H1 (cell line): ENCODE results near the gene CRCP. TPM values are rescaled to one million over a fixed set of nuclear protein-coding genes. Genes with fewer than 3 reads are reported as not detected.

Source experiments
- CTCF ChIA-PET: fragments of 300-600 bp; sonication (Branson Sonifier 250); formaldehyde crosslinking; loops from one replicate; lab custom pipeline; 2021; ENCODE audit not compliant: partially characterized antibody; lab: Charles Lee
- POLR2A ChIA-PET: fragments of 300-600 bp; sonication (Branson Sonifier 250); formaldehyde crosslinking; loops from one replicate; lab custom pipeline; 2021; ENCODE audit warnings: inconsistent platforms; ENCODE audit not compliant: partially characterized antibody; lab: Charles Lee
- DNase-seq, 2 experiments: peaks; one replicate each; pipeline versions ENCODE4 v3.0.0 to v3.0.0-alpha.2; 2010 to 2022; ENCODE audit warnings: low spot score in 2 of 2, low read depth in 1 of 2, mixed read lengths in 1 of 2
- FAIRE-seq: peaks from 2 replicates; lab custom pipeline; 2011; peaks lifted over from hg19 to GRCh38; lab: Jason Lieb, UNC
- H2AFZ ChIP-seq: 2 replicates; pipeline ENCODE4 v1.8.1; 2012; ENCODE audit warnings: low read length, inconsistent platforms
- H2AK5ac ChIP-seq: 2 replicates; pipeline ENCODE4 v1.6.1; 2013; ENCODE audit warnings: low read depth, low read length
- H2BK120ac ChIP-seq: replicated peaks from 2 replicates; pipeline ENCODE3; 2013; ENCODE audit warnings: low read depth, low read length, inconsistent platforms
- H2BK12ac ChIP-seq: 2 replicates; pipeline ENCODE4 v1.6.1; 2013; ENCODE audit warnings: low read depth, low read length
- H2BK15ac ChIP-seq: 2 replicates; pipeline ENCODE4 v1.6.1; 2013; ENCODE audit warnings: low read length
- H2BK20ac ChIP-seq: 2 replicates; pipeline ENCODE4 v1.6.1; 2013; ENCODE audit warnings: low read length
- H2BK5ac ChIP-seq: 2 replicates; pipeline ENCODE4 v1.6.1; 2013; ENCODE audit warnings: low read depth, low read length
- H3K14ac ChIP-seq: 2 replicates; pipeline ENCODE4 v1.6.1; 2013; ENCODE audit warnings: inconsistent platforms; ENCODE audit not compliant: insufficient read length
- H3K18ac ChIP-seq: 2 replicates; pipeline ENCODE4 v1.6.1; 2013; ENCODE audit warnings: low read length; ENCODE audit errors: extremely low read depth
- H3K23ac ChIP-seq: 2 replicates; pipeline ENCODE4 v1.6.1; 2013; ENCODE audit warnings: inconsistent platforms; ENCODE audit not compliant: insufficient read length
- H3K23me2 ChIP-seq: 2 replicates; pipeline ENCODE4 v1.6.1; 2013; ENCODE audit warnings: low read depth, low read length
- H3K27ac ChIP-seq: 2 replicates; pipeline ENCODE4 v1.6.1; 2011; ENCODE audit warnings: low read depth, low read length, inconsistent platforms
- H3K27me3 ChIP-seq, 4 experiments: replicated peaks in 1 of 4; 1 replicate in 1 of 4; 2 replicates in 3 of 4; pipeline versions ENCODE4 v1.6.1 to v1.8.1; 2011 to 2013; ENCODE audit warnings: low read length in 3 of 4, mild to moderate bottlenecking in 3 of 4, inconsistent platforms in 2 of 4, mixed read lengths in 2 of 4, moderate library complexity in 1 of 4; ENCODE audit not compliant: control insufficient read depth in 3 of 4, insufficient read depth in 3 of 4; ENCODE audit errors: extremely low read depth in 1 of 4
- H3K36me3 ChIP-seq, 4 experiments: 2 replicates each; pipeline versions ENCODE4 v1.6.1 to v1.8.1; 2011 to 2013; ENCODE audit warnings: mild to moderate bottlenecking in 4 of 4, low read length in 3 of 4, moderate library complexity in 2 of 4, control low read depth in 1 of 4, inconsistent platforms in 1 of 4; ENCODE audit not compliant: insufficient read depth in 4 of 4, control insufficient read depth in 2 of 4
- H3K4ac ChIP-seq: replicated peaks from 2 replicates; pipeline ENCODE3; 2013; ENCODE audit warnings: low read length, low read depth, mixed read lengths, inconsistent platforms; ENCODE audit not compliant: insufficient read length
- H3K4me1 ChIP-seq, 4 experiments: replicated peaks in 1 of 4; 1 replicate in 1 of 4; 2 replicates in 3 of 4; pipeline versions ENCODE4 v1.6.1 to v1.8.1; 2011 to 2013; ENCODE audit warnings: low read length in 3 of 4, inconsistent platforms in 2 of 4, mixed read lengths in 1 of 4; ENCODE audit not compliant: insufficient read depth in 4 of 4, control insufficient read depth in 3 of 4
- H3K4me2 ChIP-seq, 2 experiments: 2 replicates each; pipeline versions ENCODE4 v1.6.1 to v1.8.1; 2011 to 2013; ENCODE audit warnings: low read depth in 2 of 2, low read length in 2 of 2, control low read depth in 1 of 2, inconsistent platforms in 1 of 2, mild to moderate bottlenecking in 1 of 2; ENCODE audit not compliant: insufficient read depth in 1 of 2
- H3K4me3 ChIP-seq, 4 experiments: fragments of 200-600, 300-600 bp in 1 of 4; sonication (generic), shearing (Covaris generic), sonication (Bioruptor Twin) in 1 of 4; 2 replicates each; pipeline versions ENCODE4 v1.5.1 to v1.8.1; 2011 to 2016; ENCODE audit warnings: low read length in 4 of 4, low read depth in 3 of 4, control low read depth in 2 of 4, inconsistent platforms in 2 of 4, mild to moderate bottlenecking in 2 of 4, mixed read lengths in 1 of 4, moderate library complexity in 1 of 4; ENCODE audit not compliant: insufficient read depth in 2 of 4; ENCODE audit errors: extremely low read depth in 1 of 4
- H3K56ac ChIP-seq: replicated peaks from 2 replicates; pipeline ENCODE3; 2013; ENCODE audit warnings: low read depth, mild to moderate bottlenecking, mixed read lengths, low read length, inconsistent platforms; ENCODE audit not compliant: insufficient read length
- H3K79me1 ChIP-seq: 2 replicates; pipeline ENCODE4 v1.6.1; 2013; ENCODE audit warnings: low read depth, low read length, control low read depth
- H3K79me2 ChIP-seq, 2 experiments: 2 replicates each; pipeline versions ENCODE4 v1.6.1 to v1.8.1; 2012 to 2013; ENCODE audit warnings: low read length in 2 of 2, mild to moderate bottlenecking in 2 of 2, inconsistent platforms in 1 of 2; ENCODE audit not compliant: insufficient read depth in 2 of 2, control insufficient read depth in 1 of 2
- H3K9ac ChIP-seq, 4 experiments: replicated peaks in 1 of 4; 1 replicate in 1 of 4; 2 replicates in 3 of 4; pipeline versions ENCODE4 v1.6.1 to v1.8.1; 2011 to 2013; ENCODE audit warnings: low read depth in 3 of 4, low read length in 3 of 4, control low read depth in 2 of 4, mild to moderate bottlenecking in 2 of 4, moderate library complexity in 2 of 4, inconsistent platforms in 1 of 4; ENCODE audit errors: extremely low read depth in 1 of 4
- H3K9me3 ChIP-seq, 2 experiments: 2 replicates each; pipeline versions ENCODE4 v1.6.1 to v1.8.1; 2012 to 2013; ENCODE audit warnings: mild to moderate bottlenecking in 2 of 2, moderate library complexity in 2 of 2, control low read depth in 1 of 2, inconsistent platforms in 1 of 2, low read depth in 1 of 2, low read length in 1 of 2, mixed read lengths in 1 of 2; ENCODE audit not compliant: insufficient read depth in 2 of 2
- H4K20me1 ChIP-seq, 2 experiments: replicated peaks in 1 of 2; 2 replicates each; pipeline versions ENCODE3 to v1.8.1; 2011 to 2013; ENCODE audit warnings: inconsistent platforms in 2 of 2, low read length in 2 of 2, mild to moderate bottlenecking in 1 of 2; ENCODE audit not compliant: insufficient read depth in 2 of 2, control insufficient read depth in 1 of 2
- H4K5ac ChIP-seq: 2 replicates; pipeline ENCODE4 v1.6.1; 2013; ENCODE audit warnings: low read length, low read depth, mixed read lengths, inconsistent platforms; ENCODE audit not compliant: insufficient read length
- H4K8ac ChIP-seq: 2 replicates; pipeline ENCODE4 v1.8.0; 2013; ENCODE audit warnings: mild to moderate bottlenecking, moderate library complexity, low read length, inconsistent platforms; ENCODE audit not compliant: insufficient read depth; ENCODE audit errors: extremely low read depth
- H4K91ac ChIP-seq: replicated peaks from 2 replicates; pipeline ENCODE3; 2013; ENCODE audit warnings: low read length, mixed read lengths, inconsistent platforms; ENCODE audit not compliant: insufficient read length
- EGR1 ChIP-seq: IDR thresholded peaks from 2 replicates; pipeline ENCODE4 v1.6.1; 2011; ENCODE audit warnings: low read depth, low read length, borderline replicate concordance
- MAX ChIP-seq: IDR thresholded peaks from 2 replicates; pipeline ENCODE4 v1.6.1; 2012; ENCODE audit warnings: inconsistent platforms
- PHF8 ChIP-seq: fragments of 200-600 bp; sonication (generic); conservative IDR thresholded peaks from 2 replicates; pipeline ENCODE4 v1.7.1; 2012; ENCODE audit warnings: low read depth, mild to moderate bottlenecking, inconsistent platforms, low read length, moderate library complexity
- TAF7 ChIP-seq: optimal IDR thresholded peaks from 2 replicates; pipeline ENCODE3; 2011; ENCODE audit warnings: low read depth, mild to moderate bottlenecking, inconsistent platforms, low read length, moderate library complexity, borderline replicate concordance
- WGBS, 2 experiments: shearing (Covaris generic) in 1 of 2; methylation state at CpG; one replicate each; pipeline versions ENCODE4 v1.1.6 to v1.1.7; 2013 to 2015; ENCODE audit warnings: low lambda C conversion rate in 2 of 2, mixed read lengths in 2 of 2, inconsistent platforms in 1 of 2, low coverage in 1 of 2, missing lambda C conversion rate in 1 of 2; ENCODE audit not compliant: insufficient replicate concordance in 2 of 2, insufficient coverage in 1 of 2, insufficient read length in 1 of 2; ENCODE audit errors: extremely low coverage in 1 of 2, missing lambda C conversion rate in 1 of 2; 5-methylcytosine and 5-hydroxymethylcytosine counted together
- polyA plus RNA-seq, 7 experiments: library from polyadenylated mRNA; depleted of rRNA in 3 of 7; stranded (reverse) in 5 of 7; unstranded in 2 of 7; fragments of >200 nt in 5 of 7; fragments of 200-250 nt in 2 of 7; gene quantifications; 1 replicate in 5 of 7; 2 replicates in 1 of 7; 4 replicates in 1 of 7; pipeline versions ENCODE4 v1.2.1 to v1.2.3, GENCODE V29; 2011 to 2013; ENCODE audit warnings: missing spikeins in 2 of 7, mixed read lengths in 2 of 7
- total RNA-seq: library from RNA; stranded (reverse); fragmentation: NEBNext Ultra II Directional; extraction: Animal tissue kit (Norgen Biotek cat#: 25700); gene quantifications from 2 replicates; pipeline ENCODE4 v1.2.1, GENCODE V29; 2021

The CRCP gene
- total and polyA plus RNA-seq, 2 of the 8 experiments (the other 6 are each of a cell fraction or from before 2014, with no cell fraction given): 15.0 to 29.3 TPM

GRCh38 chr7:66099232-66099550, 15.5 kb upstream of the CRCP start:
- Histone ChIP-seq H3K18ac (no peak overlapping the region), H3K36me3 (no peaks in the 10 kb centered on the region), H2AFZ (no peak overlapping the region), H3K27me3 (no peaks in the 10 kb centered on the region), H3K79me2 (no peaks in the 10 kb centered on the region), H3K9ac (no peak overlapping the region), H2AK5ac (no peak overlapping the region), H3K4ac (no peak overlapping the region), H3K79me1 (no peaks in the 10 kb centered on the region), H4K5ac (no peak overlapping the region), H3K27ac (no peak overlapping the region), H3K9me3 (no peaks in the 10 kb centered on the region), H3K56ac (no peak overlapping the region), H3K23ac (no peak overlapping the region), H2BK120ac (no peak overlapping the region), H3K23me2 (peaks cover 8% of the 10 kb centered on the region), H4K20me1 (no peaks in the 10 kb centered on the region)
- POLR2A ChIA-PET: no interaction called here
- WGBS, 2 experiments: no CpG with 5 or more reads among the region's 2 CpGs
- TF ChIP-seq MAX: no peak
- no peak for TF ChIP-seq TAF7
- TF ChIP-seq PHF8: no peak
- TF ChIP-seq EGR1: no peak
- TF ChIP-seq, all 59 proteins: peak for 0
- H2BK5ac ChIP-seq: peak overlapping the region; percentile 96
- H2BK20ac ChIP-seq: no peak overlapping the region
- no peak overlapping the region for H3K14ac ChIP-seq
- no peak overlapping the region for H3K4me3 ChIP-seq
- peaks cover 0 to 3% (median 0%) of the 10 kb centered on the region in 4 experiments; a peak in 1 of 7 replicates for H3K4me1 ChIP-seq
- no peak overlapping the region for H4K8ac ChIP-seq
- H3K4me2 ChIP-seq: peak overlapping the region; percentile 54 to 68; a peak in 1 of 4 replicates
- peak overlapping the region; percentile 100; the same call in 1 of the 2 replicates for H2BK15ac ChIP-seq
- CTCF ChIA-PET: no interaction called here
- no peak overlapping the region for H2BK12ac ChIP-seq
- FAIRE-seq (no peak), DNase-seq (no peak)
- H4K91ac ChIP-seq: no peak overlapping the region
